WTC11 (cell line): ENCODE results near the gene DBI. TPM values are rescaled to one million over a fixed set of nuclear protein-coding genes. Genes with fewer than 3 reads are reported as not detected.
A peak's percentile ranks its signal among the peaks of the same experiment; 100 is the strongest.

Source experiments
- ATAC-seq: fragments of 200-7000 bp; cut with Tn5 transposase; 2 replicates; pipeline ENCODE4 v1.10.0; 2021; ENCODE audit warnings: mild to moderate bottlenecking, moderate library complexity
- CTCF ChIA-PET: fragments of 300-600 bp; sonication (Branson Sonifier 250); formaldehyde crosslinking; loops from one replicate; lab custom pipeline; 2021; ENCODE audit warnings: antibody characterized with exemption; lab: Charles Lee
- POLR2A ChIA-PET: fragments of 350-600 bp; sonication (Branson Sonifier 250); formaldehyde crosslinking; loops from one replicate; lab custom pipeline; 2021; ENCODE audit warnings: antibody characterized with exemption; lab: Charles Lee
- DNase-seq: peaks from one replicate; pipeline ENCODE4 v3.0.0; 2021; ENCODE audit warnings: low spot score
- H3K27ac Mint-ChIP-seq: 2 replicates; pipeline ENCODE4 v1.8.0; 2021; ENCODE audit warnings: mixed read lengths
- H3K27me3 Mint-ChIP-seq: 2 replicates; pipeline ENCODE4 v1.8.0; 2021; ENCODE audit warnings: low read depth, mild to moderate bottlenecking, moderate library complexity, mixed read lengths
- H3K36me3 Mint-ChIP-seq: 2 replicates; pipeline ENCODE4 v1.8.0; 2021; ENCODE audit warnings: mixed read lengths
- H3K4me1 Mint-ChIP-seq: 2 replicates; pipeline ENCODE4 v1.8.0; 2022; ENCODE audit warnings: mixed read lengths
- H3K4me3 Mint-ChIP-seq: 2 replicates; pipeline ENCODE4 v1.8.0; 2021; ENCODE audit warnings: mild to moderate bottlenecking, moderate library complexity, mixed read lengths
- H3K9me3 Mint-ChIP-seq: 2 replicates; pipeline ENCODE4 v1.8.0; 2021; ENCODE audit warnings: mixed read lengths
- CREM ChIP-seq: sonication (generic); formaldehyde crosslinking; IDR thresholded peaks from 2 replicates; pipeline ENCODE4 v1.8.1; 2022; ENCODE audit warnings: mild to moderate bottlenecking, missing genetic modification reagents, moderate library complexity
- E2F5 ChIP-seq: sonication (generic); formaldehyde crosslinking; IDR thresholded peaks from 2 replicates; pipeline ENCODE4 v1.8.1; 2022; ENCODE audit warnings: mild to moderate bottlenecking, moderate library complexity, missing genetic modification reagents
- ELF4 ChIP-seq: sonication (generic); formaldehyde crosslinking; IDR thresholded peaks from 2 replicates; pipeline ENCODE4 v1.8.1; 2022; ENCODE audit warnings: low read depth, mild to moderate bottlenecking, moderate library complexity, missing genetic modification reagents
- ESRRA ChIP-seq: sonication (generic); formaldehyde crosslinking; IDR thresholded peaks from 2 replicates; pipeline ENCODE4 v1.8.1; 2022; ENCODE audit warnings: mild to moderate bottlenecking, missing genetic modification reagents, borderline replicate concordance
- GRHL2 ChIP-seq: fragments of 250-450 bp; sonication (Bioruptor Pico); IDR thresholded peaks from 2 replicates; pipeline ENCODE4 v1.8.0; 2022; ENCODE audit warnings: mild to moderate bottlenecking, moderate library complexity; ENCODE audit not compliant: insufficient replicate concordance, severe bottlenecking
- GTF2I ChIP-seq: fragments of 250-450 bp; sonication (Bioruptor Pico); conservative IDR thresholded peaks from 2 replicates; pipeline ENCODE4 v1.4.0; 2021; ENCODE audit warnings: mild to moderate bottlenecking
- JUN ChIP-seq: sonication (generic); formaldehyde crosslinking; IDR thresholded peaks from 2 replicates; pipeline ENCODE4 v1.8.0; 2023; ENCODE audit warnings: mild to moderate bottlenecking, missing genetic modification reagents
- NR2C2 ChIP-seq: sonication (generic); formaldehyde crosslinking; IDR thresholded peaks from 2 replicates; pipeline ENCODE4 v1.8.0; 2022; ENCODE audit warnings: mild to moderate bottlenecking, missing genetic modification reagents
- SMAD3 ChIP-seq: sonication (generic); formaldehyde crosslinking; IDR thresholded peaks from 2 replicates; pipeline ENCODE4 v1.8.0; 2022; ENCODE audit warnings: missing genetic modification reagents, mild to moderate bottlenecking, borderline replicate concordance
- TEAD1 ChIP-seq: sonication (generic); formaldehyde crosslinking; IDR thresholded peaks from 2 replicates; pipeline ENCODE4 v1.8.0; 2022; ENCODE audit warnings: mild to moderate bottlenecking, missing genetic modification reagents
- TP53 ChIP-seq: sonication (generic); formaldehyde crosslinking; IDR thresholded peaks from 2 replicates; pipeline ENCODE4 v1.8.1; 2023; ENCODE audit warnings: mild to moderate bottlenecking, missing genetic modification reagents
- ZBTB43 ChIP-seq: sonication (generic); formaldehyde crosslinking; IDR thresholded peaks from 2 replicates; pipeline ENCODE4 v1.8.1; 2023; ENCODE audit warnings: mild to moderate bottlenecking, missing genetic modification reagents
- total RNA-seq: library from RNA; stranded (reverse); gene quantifications from 3 replicates; pipeline ENCODE4 v1.2.3, GENCODE V29; 2021
- TF ChIP-seq, protein P1 (sequence below): sonication (generic); formaldehyde crosslinking; IDR thresholded peaks from 2 replicates; pipeline ENCODE4 v1.8.0; 2023; ENCODE audit warnings: mild to moderate bottlenecking, missing genetic modification reagents
- TF ChIP-seq, protein P2 (sequence below): sonication (generic); formaldehyde crosslinking; IDR thresholded peaks from 2 replicates; pipeline ENCODE4 v1.8.0; 2023; ENCODE audit warnings: missing genetic modification reagents, mild to moderate bottlenecking, borderline replicate concordance
- TF ChIP-seq, protein P3 (sequence below): sonication (generic); formaldehyde crosslinking; IDR thresholded peaks from 2 replicates; pipeline ENCODE4 v1.8.0; 2022; ENCODE audit warnings: missing genetic modification reagents
- TF ChIP-seq, protein P4 (sequence below): sonication (generic); formaldehyde crosslinking; IDR thresholded peaks from 2 replicates; pipeline ENCODE4 v1.8.0; 2022; ENCODE audit warnings: mild to moderate bottlenecking, missing genetic modification reagents

Gene DBI
- total RNA-seq, 1 experiment from 2014 or later: 158 TPM

DNA sequence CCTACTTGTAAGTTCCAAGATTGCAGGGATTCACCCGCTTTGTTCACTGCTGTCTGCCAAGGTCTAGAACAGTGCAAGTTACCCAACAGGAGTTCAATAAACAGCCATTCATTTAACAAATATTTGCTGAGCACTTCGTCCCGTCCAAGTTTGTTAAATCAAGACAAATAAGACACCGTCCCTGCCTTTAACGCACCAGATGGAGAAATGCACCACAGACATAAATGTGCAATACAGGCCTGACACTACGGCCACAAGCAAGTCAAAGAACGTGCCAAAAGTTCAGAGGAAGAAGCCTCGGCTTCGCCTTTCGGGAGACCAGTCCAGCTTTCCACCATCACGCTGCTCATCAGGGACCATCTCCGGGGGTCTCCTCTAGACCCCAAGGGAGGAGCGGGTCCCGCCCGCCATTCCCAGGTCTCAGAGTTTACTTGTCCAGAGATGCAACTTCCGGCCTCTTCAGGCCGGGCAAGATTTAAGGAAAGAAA lies 572 bp upstream of the DBI start:
- Mint-ChIP-seq H3K4me1 (peaks cover 23% of the 10 kb centered on the region), H3K36me3 (peaks cover 22% of the 10 kb centered on the region), H3K27ac (peak overlapping the region; percentile 35), H3K27me3 (no peaks in the 10 kb centered on the region), H3K9me3 (no peaks in the 10 kb centered on the region), H3K4me3 (peak overlapping the region; percentile 99)
- POLR2A ChIA-PET: interaction anchor here (1.0 to 1.7 kb wide), 3 partner anchors 15 to 26 kb away, joined by 4 to 5 read pairs (median 5); no protein-coding TSS in a partner anchor
- CTCF ChIA-PET: interaction anchor here (1.0 to 3.3 kb wide), 3 partner anchors 15 to 315 kb away, joined by 3 to 26 read pairs (median 25); no protein-coding TSS in a partner anchor
- ATAC-seq: no peak; the same call in 1 of the 2 replicates
- DNase-seq: no peak
- TF ChIP-seq, protein P1, sequence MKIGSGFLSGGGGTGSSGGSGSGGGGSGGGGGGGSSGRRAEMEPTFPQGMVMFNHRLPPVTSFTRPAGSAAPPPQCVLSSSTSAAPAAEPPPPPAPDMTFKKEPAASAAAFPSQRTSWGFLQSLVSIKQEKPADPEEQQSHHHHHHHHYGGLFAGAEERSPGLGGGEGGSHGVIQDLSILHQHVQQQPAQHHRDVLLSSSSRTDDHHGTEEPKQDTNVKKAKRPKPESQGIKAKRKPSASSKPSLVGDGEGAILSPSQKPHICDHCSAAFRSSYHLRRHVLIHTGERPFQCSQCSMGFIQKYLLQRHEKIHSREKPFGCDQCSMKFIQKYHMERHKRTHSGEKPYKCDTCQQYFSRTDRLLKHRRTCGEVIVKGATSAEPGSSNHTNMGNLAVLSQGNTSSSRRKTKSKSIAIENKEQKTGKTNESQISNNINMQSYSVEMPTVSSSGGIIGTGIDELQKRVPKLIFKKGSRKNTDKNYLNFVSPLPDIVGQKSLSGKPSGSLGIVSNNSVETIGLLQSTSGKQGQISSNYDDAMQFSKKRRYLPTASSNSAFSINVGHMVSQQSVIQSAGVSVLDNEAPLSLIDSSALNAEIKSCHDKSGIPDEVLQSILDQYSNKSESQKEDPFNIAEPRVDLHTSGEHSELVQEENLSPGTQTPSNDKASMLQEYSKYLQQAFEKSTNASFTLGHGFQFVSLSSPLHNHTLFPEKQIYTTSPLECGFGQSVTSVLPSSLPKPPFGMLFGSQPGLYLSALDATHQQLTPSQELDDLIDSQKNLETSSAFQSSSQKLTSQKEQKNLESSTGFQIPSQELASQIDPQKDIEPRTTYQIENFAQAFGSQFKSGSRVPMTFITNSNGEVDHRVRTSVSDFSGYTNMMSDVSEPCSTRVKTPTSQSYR (CRISPR knock-in tag): 0 out of 2 replicates have a peak, but pooled peaks have one; percentile 17
- TF ChIP-seq NR2C2 (CRISPR knock-in tag): 0 out of 2 replicates have a peak, but pooled peaks have one; percentile 14
- TF ChIP-seq GRHL2: no peak
- no peak for TF ChIP-seq ESRRA (CRISPR knock-in tag)

DNA sequence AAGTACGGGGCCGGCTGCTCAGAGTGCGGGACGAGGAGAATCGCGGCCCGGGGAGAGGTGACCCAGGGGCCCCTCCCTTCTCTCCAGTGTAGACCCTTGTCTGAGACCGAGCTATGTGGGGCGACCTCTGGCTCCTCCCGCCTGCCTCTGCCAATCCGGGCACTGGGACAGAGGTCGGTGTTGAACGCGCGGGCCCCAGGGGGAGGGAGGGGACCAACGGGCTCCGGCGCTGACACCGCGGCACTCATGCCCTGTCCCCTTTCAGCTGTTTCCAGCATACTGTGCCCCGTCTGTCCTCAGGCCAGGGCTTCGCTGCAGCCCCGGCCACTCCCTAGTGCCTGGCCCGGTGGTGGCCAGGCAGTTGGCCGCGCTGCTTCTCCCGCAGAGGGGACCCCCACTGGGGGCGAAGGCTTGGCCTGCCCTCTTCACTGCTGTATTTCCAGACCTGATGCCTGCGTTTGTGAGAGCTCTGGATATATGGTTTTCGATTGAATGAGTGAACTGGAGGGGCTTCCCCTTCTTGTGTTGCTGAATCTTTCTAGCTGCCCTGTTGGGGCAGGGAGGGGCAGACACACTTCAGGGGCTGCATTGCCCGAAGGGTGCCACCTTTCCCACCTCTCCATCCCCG lies 809 bp downstream of the DBI start:
- Mint-ChIP-seq H3K27ac (peak overlapping the region; percentile 93; the same call in 1 of the 2 replicates), H3K9me3 (peaks cover 5% of the 10 kb centered on the region), H3K36me3 (peaks cover 36% of the 10 kb centered on the region), H3K4me3 (peak overlapping the region; percentile 99), H3K4me1 (peaks cover 23% of the 10 kb centered on the region), H3K27me3 (no peaks in the 10 kb centered on the region)
- ATAC-seq (peak; percentile 77), DNase-seq (peak; percentile 69)
- CTCF ChIA-PET: interaction anchor here (0.7 to 3.3 kb wide), 7 partner anchors 16 to 385 kb away, joined by 3 to 26 read pairs (median 3); no protein-coding TSS in a partner anchor
- POLR2A ChIA-PET: interaction anchor here (1.7 kb wide), 1 partner anchor 17 kb away, joined by 5 read pairs; no protein-coding TSS in a partner anchor
- TF ChIP-seq, protein P2, sequence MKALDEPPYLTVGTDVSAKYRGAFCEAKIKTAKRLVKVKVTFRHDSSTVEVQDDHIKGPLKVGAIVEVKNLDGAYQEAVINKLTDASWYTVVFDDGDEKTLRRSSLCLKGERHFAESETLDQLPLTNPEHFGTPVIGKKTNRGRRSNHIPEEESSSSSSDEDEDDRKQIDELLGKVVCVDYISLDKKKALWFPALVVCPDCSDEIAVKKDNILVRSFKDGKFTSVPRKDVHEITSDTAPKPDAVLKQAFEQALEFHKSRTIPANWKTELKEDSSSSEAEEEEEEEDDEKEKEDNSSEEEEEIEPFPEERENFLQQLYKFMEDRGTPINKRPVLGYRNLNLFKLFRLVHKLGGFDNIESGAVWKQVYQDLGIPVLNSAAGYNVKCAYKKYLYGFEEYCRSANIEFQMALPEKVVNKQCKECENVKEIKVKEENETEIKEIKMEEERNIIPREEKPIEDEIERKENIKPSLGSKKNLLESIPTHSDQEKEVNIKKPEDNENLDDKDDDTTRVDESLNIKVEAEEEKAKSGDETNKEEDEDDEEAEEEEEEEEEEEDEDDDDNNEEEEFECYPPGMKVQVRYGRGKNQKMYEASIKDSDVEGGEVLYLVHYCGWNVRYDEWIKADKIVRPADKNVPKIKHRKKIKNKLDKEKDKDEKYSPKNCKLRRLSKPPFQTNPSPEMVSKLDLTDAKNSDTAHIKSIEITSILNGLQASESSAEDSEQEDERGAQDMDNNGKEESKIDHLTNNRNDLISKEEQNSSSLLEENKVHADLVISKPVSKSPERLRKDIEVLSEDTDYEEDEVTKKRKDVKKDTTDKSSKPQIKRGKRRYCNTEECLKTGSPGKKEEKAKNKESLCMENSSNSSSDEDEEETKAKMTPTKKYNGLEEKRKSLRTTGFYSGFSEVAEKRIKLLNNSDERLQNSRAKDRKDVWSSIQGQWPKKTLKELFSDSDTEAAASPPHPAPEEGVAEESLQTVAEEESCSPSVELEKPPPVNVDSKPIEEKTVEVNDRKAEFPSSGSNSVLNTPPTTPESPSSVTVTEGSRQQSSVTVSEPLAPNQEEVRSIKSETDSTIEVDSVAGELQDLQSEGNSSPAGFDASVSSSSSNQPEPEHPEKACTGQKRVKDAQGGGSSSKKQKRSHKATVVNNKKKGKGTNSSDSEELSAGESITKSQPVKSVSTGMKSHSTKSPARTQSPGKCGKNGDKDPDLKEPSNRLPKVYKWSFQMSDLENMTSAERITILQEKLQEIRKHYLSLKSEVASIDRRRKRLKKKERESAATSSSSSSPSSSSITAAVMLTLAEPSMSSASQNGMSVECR: peak; percentile 46; the same call in 1 of the 2 replicates
- no peak for TF ChIP-seq SMAD3 (CRISPR knock-in tag)
- TF ChIP-seq TP53 (CRISPR knock-in tag): no peak
- no peak for TF ChIP-seq ELF4 (CRISPR knock-in tag)
- 0 out of 2 replicates have a peak, but pooled peaks have one; percentile 25 for TF ChIP-seq E2F5 (CRISPR knock-in tag)
- TF ChIP-seq, protein P3, sequence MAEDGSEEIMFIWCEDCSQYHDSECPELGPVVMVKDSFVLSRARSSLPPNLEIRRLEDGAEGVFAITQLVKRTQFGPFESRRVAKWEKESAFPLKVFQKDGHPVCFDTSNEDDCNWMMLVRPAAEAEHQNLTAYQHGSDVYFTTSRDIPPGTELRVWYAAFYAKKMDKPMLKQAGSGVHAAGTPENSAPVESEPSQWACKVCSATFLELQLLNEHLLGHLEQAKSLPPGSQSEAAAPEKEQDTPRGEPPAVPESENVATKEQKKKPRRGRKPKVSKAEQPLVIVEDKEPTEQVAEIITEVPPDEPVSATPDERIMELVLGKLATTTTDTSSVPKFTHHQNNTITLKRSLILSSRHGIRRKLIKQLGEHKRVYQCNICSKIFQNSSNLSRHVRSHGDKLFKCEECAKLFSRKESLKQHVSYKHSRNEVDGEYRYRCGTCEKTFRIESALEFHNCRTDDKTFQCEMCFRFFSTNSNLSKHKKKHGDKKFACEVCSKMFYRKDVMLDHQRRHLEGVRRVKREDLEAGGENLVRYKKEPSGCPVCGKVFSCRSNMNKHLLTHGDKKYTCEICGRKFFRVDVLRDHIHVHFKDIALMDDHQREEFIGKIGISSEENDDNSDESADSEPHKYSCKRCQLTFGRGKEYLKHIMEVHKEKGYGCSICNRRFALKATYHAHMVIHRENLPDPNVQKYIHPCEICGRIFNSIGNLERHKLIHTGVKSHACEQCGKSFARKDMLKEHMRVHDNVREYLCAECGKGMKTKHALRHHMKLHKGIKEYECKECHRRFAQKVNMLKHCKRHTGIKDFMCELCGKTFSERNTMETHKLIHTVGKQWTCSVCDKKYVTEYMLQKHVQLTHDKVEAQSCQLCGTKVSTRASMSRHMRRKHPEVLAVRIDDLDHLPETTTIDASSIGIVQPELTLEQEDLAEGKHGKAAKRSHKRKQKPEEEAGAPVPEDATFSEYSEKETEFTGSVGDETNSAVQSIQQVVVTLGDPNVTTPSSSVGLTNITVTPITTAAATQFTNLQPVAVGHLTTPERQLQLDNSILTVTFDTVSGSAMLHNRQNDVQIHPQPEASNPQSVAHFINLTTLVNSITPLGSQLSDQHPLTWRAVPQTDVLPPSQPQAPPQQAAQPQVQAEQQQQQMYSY: no peak
- TF ChIP-seq ZBTB43 (CRISPR knock-in tag): 0 out of 2 replicates have a peak, but pooled peaks have one; percentile 10
- TF ChIP-seq ESRRA (CRISPR knock-in tag): 0 out of 2 replicates have a peak, but pooled peaks have one; percentile 16
- TF ChIP-seq GTF2I (CRISPR knock-in tag): no peak
- TF ChIP-seq, protein P4, sequence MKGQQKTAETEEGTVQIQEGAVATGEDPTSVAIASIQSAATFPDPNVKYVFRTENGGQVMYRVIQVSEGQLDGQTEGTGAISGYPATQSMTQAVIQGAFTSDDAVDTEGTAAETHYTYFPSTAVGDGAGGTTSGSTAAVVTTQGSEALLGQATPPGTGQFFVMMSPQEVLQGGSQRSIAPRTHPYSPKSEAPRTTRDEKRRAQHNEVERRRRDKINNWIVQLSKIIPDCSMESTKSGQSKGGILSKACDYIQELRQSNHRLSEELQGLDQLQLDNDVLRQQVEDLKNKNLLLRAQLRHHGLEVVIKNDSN: no peak
- TF ChIP-seq JUN (CRISPR knock-in tag): 0 out of 2 replicates have a peak, but pooled peaks have one; percentile 37
- TF ChIP-seq CREM (CRISPR knock-in tag): 0 out of 2 replicates have a peak, but pooled peaks have one; percentile 3
- 0 out of 2 replicates have a peak, but pooled peaks have one; percentile 41 for TF ChIP-seq TEAD1 (CRISPR knock-in tag)
